H9 (cell line): ENCODE data around the gene TREM1. TPM values are rescaled to one million over a fixed set of nuclear protein-coding genes. Genes with fewer than 3 reads are reported as not detected.

Experiments
- DNase-seq: peaks from one replicate; pipeline ENCODE4 v3.0.0-alpha.2; 2017
- H2AFZ ChIP-seq: one replicate; pipeline ENCODE4 v1.6.1; 2013; ENCODE audit warnings: mild to moderate bottlenecking, low read length, control low read depth, moderate library complexity
- H2AK5ac ChIP-seq: 2 replicates; pipeline ENCODE4 v1.6.1; 2013; ENCODE audit warnings: low read length, control low read depth, mixed read lengths; ENCODE audit not compliant: insufficient read length
- H2BK120ac ChIP-seq: one replicate; pipeline ENCODE4 v1.6.1; 2013; ENCODE audit warnings: low read depth, mild to moderate bottlenecking, low read length, control low read depth, inconsistent platforms; ENCODE audit not compliant: poor library complexity, severe bottlenecking
- H2BK12ac ChIP-seq: 2 replicates; pipeline ENCODE4 v1.6.1; 2013; ENCODE audit warnings: low read length, control low read depth, mixed read lengths, low read depth; ENCODE audit not compliant: insufficient read length
- H2BK15ac ChIP-seq: 2 replicates; pipeline ENCODE4 v1.6.1; 2013; ENCODE audit warnings: low read depth, low read length, control low read depth
- H2BK20ac ChIP-seq: one replicate; pipeline ENCODE4 v1.6.1; 2013; ENCODE audit warnings: low read depth, mild to moderate bottlenecking, low read length, control low read depth, inconsistent platforms; ENCODE audit not compliant: poor library complexity, severe bottlenecking
- H2BK5ac ChIP-seq: 2 replicates; pipeline ENCODE4 v1.6.1; 2013; ENCODE audit warnings: low read length, control low read depth, mixed read lengths; ENCODE audit not compliant: insufficient read length
- H3K14ac ChIP-seq: 2 replicates; pipeline ENCODE4 v1.6.1; 2013; ENCODE audit warnings: low read length, control low read depth; ENCODE audit not compliant: insufficient read depth
- H3K18ac ChIP-seq: 2 replicates; pipeline ENCODE4 v1.6.1; 2013; ENCODE audit warnings: low read depth, mild to moderate bottlenecking, mixed read lengths, low read length, control low read depth; ENCODE audit not compliant: insufficient read length
- H3K23ac ChIP-seq: 2 replicates; pipeline ENCODE4 v1.6.1; 2013; ENCODE audit warnings: low read length, control low read depth, mixed read lengths, low read depth; ENCODE audit not compliant: insufficient read length
- H3K23me2 ChIP-seq: 2 replicates; pipeline ENCODE4 v1.6.1; 2013; ENCODE audit warnings: low read depth, mild to moderate bottlenecking, mixed read lengths, low read length, control low read depth; ENCODE audit not compliant: insufficient read length, poor library complexity, severe bottlenecking
- H3K27ac ChIP-seq: 2 replicates; pipeline ENCODE4 v1.5.1; 2013; ENCODE audit warnings: low read length, control low read depth, mixed read lengths, low read depth; ENCODE audit not compliant: insufficient read length
- H3K27me3 ChIP-seq: 2 replicates; pipeline ENCODE4 v1.6.1; 2013; ENCODE audit warnings: low read length, control low read depth, inconsistent platforms; ENCODE audit not compliant: insufficient read depth
- H3K4ac ChIP-seq: 2 replicates; pipeline ENCODE4 v1.6.1; 2013; ENCODE audit warnings: low read depth, mild to moderate bottlenecking, control low read depth, inconsistent platforms, low read length, moderate library complexity
- H3K4me1 ChIP-seq: 2 replicates; pipeline ENCODE4 v1.6.1; 2013; ENCODE audit warnings: low read length, control low read depth, inconsistent platforms; ENCODE audit not compliant: insufficient read depth
- H3K4me2 ChIP-seq: 2 replicates; pipeline ENCODE4 v1.6.1; 2013; ENCODE audit warnings: low read length, control low read depth, mixed read lengths; ENCODE audit not compliant: insufficient read length, insufficient read depth
- H3K56ac ChIP-seq: 2 replicates; pipeline ENCODE4 v1.6.1; 2013; ENCODE audit warnings: low read depth, mild to moderate bottlenecking, mixed read lengths, low read length, control low read depth; ENCODE audit not compliant: insufficient read length
- H3K79me1 ChIP-seq: 2 replicates; pipeline ENCODE4 v1.6.1; 2013; ENCODE audit warnings: low read depth, mild to moderate bottlenecking, moderate library complexity, low read length, control low read depth, inconsistent platforms; ENCODE audit not compliant: insufficient read depth, poor library complexity, severe bottlenecking
- H3K79me2 ChIP-seq: 2 replicates; pipeline ENCODE4 v1.6.1; 2013; ENCODE audit warnings: low read length, control low read depth, inconsistent platforms; ENCODE audit not compliant: insufficient read depth
- H3K9ac ChIP-seq: 2 replicates; pipeline ENCODE4 v1.6.1; 2013; ENCODE audit warnings: low read length, control low read depth, mixed read lengths; ENCODE audit not compliant: insufficient read length; ENCODE audit errors: extremely low read depth
- H3K9me3 ChIP-seq: one replicate; pipeline ENCODE4 v1.6.1; 2013; ENCODE audit warnings: low read depth, low read length, inconsistent platforms; ENCODE audit not compliant: control insufficient read depth
- H3T11ph ChIP-seq: one replicate; pipeline ENCODE4 v1.6.1; 2013; ENCODE audit warnings: mild to moderate bottlenecking, low read length, control low read depth, inconsistent platforms
- H4K20me1 ChIP-seq: one replicate; pipeline ENCODE4 v1.6.1; 2013; ENCODE audit not compliant: control insufficient read depth, insufficient read length, insufficient read depth
- H4K5ac ChIP-seq: 2 replicates; pipeline ENCODE4 v1.6.1; 2013; ENCODE audit warnings: low read depth, mild to moderate bottlenecking, mixed read lengths, low read length, control low read depth; ENCODE audit not compliant: insufficient read length
- H4K8ac ChIP-seq: replicated peaks from 2 replicates; pipeline ENCODE4 v1.6.1; 2013; ENCODE audit warnings: low read length, control low read depth, mixed read lengths, low read depth; ENCODE audit not compliant: insufficient read length
- H4K91ac ChIP-seq: 2 replicates; pipeline ENCODE4 v1.6.1; 2013; ENCODE audit warnings: low read depth, mild to moderate bottlenecking, moderate library complexity, mixed read lengths, low read length, control low read depth; ENCODE audit not compliant: insufficient read length
- H3K27ac Mint-ChIP-seq, 3 experiments: 2 replicates in 2 of 3; 3 replicates in 1 of 3; pipeline ENCODE4 v1.8.0; 2020 to 2021; ENCODE audit warnings: mixed read lengths in 3 of 3, mild to moderate bottlenecking in 1 of 3, moderate library complexity in 1 of 3
- H3K27me3 Mint-ChIP-seq: 2 replicates; pipeline ENCODE4 v1.8.0; 2021; ENCODE audit warnings: low read depth, mild to moderate bottlenecking, moderate library complexity, mixed read lengths
- H3K36me3 Mint-ChIP-seq, 3 experiments: 2 replicates in 2 of 3; 3 replicates in 1 of 3; pipeline ENCODE4 v1.8.0; 2020 to 2021; ENCODE audit warnings: low read depth in 3 of 3, mixed read lengths in 3 of 3; ENCODE audit not compliant: insufficient read depth in 1 of 3
- H3K4me1 Mint-ChIP-seq, 2 experiments: 2 replicates each; pipeline ENCODE4 v1.8.0; 2020; ENCODE audit warnings: mixed read lengths in 2 of 2
- H3K4me3 Mint-ChIP-seq, 2 experiments: 2 replicates in 1 of 2; 3 replicates in 1 of 2; pipeline ENCODE4 v1.8.0; 2020 to 2021; ENCODE audit warnings: mild to moderate bottlenecking in 2 of 2, mixed read lengths in 2 of 2, moderate library complexity in 1 of 2
- H3K9me3 Mint-ChIP-seq, 2 experiments: 2 replicates in 1 of 2; 3 replicates in 1 of 2; pipeline ENCODE4 v1.8.0; 2020; ENCODE audit warnings: mild to moderate bottlenecking in 2 of 2, mixed read lengths in 2 of 2, moderate library complexity in 1 of 2
- CTCF ChIP-seq: fragments of 200-600 bp; sonication (generic); conservative IDR thresholded peaks from 3 replicates; pipeline ENCODE4 v1.8.0; 2021; ENCODE audit warnings: antibody characterized with exemption, mild to moderate bottlenecking
- WGBS: extraction: QIAGEN DNeasy Blood & Tissue Kit; methylation state at CpG from one replicate; pipeline ENCODE4 v1.1.7; 2013; ENCODE audit warnings: missing lambda C conversion rate, low lambda C conversion rate, mixed read lengths; ENCODE audit not compliant: insufficient read length; ENCODE audit errors: extremely low coverage; 5-methylcytosine and 5-hydroxymethylcytosine counted together
- total RNA-seq: library from RNA; stranded (reverse); gene quantifications from 2 replicates; pipeline ENCODE4 v1.2.1, GENCODE V29; 2021

The TREM1 gene
- total RNA-seq, 1 experiment from 2014 or later = not detected

- Histone ChIP-seq H3K18ac (no peak overlapping the region), H4K8ac (no peak overlapping the region), H3K4me1 (no peaks in the 10 kb centered on the region), H3K14ac (no peak overlapping the region), H3K56ac (no peak overlapping the region), H2BK120ac (no peak overlapping the region), H3K23ac (no peak overlapping the region), H3K23me2 (no peaks in the 10 kb centered on the region), H3K27ac (no peak overlapping the region), H3K79me2 (no peaks in the 10 kb centered on the region), H4K5ac (no peak overlapping the region), H3K4me2 (no peak overlapping the region), H2BK5ac (no peak overlapping the region), H3K9me3 (no peaks in the 10 kb centered on the region), H2BK20ac (no peak overlapping the region), H4K20me1 (no peaks in the 10 kb centered on the region), H3T11ph (no peak overlapping the region), H2AFZ (no peak overlapping the region), H2BK12ac (no peak overlapping the region), H3K9ac (no peak overlapping the region), H2BK15ac (no peak overlapping the region), H3K79me1 (no peaks in the 10 kb centered on the region), H3K4ac (no peak overlapping the region), H2AK5ac (no peak overlapping the region), H3K27me3 (no peaks in the 10 kb centered on the region), H4K91ac (no peak overlapping the region)
- Mint-ChIP-seq H3K27ac (no peak overlapping the region), H3K9me3 (no peaks in the 10 kb centered on the region), H3K27me3 (peaks cover 4% of the 10 kb centered on the region; the same call in 1 of the 2 replicates), H3K4me3 (no peak overlapping the region), H3K4me1 (peaks cover 9 to 10% of the 10 kb centered on the region in 2 experiments), H3K36me3 (no peaks in the 10 kb centered on the region)
- no CpG with 5 or more reads among the region's 5 CpGs for WGBS
- no peak for TF ChIP-seq CTCF
- DNase-seq = no peak
Measured at GRCh38 chr6:41231246-41231645, 55.2 kb downstream of the TREM1 start.
